GM18505 (cell line): ENCODE results near the gene PAX2.

Source experiments
- ATAC-seq: cut with Tn5 transposase; IDR thresholded peaks from one replicate; pipeline ENCODE4 v1.9.1; 2021; ENCODE audit not compliant: unreplicated experiment
- POLR2A ChIP-seq: IDR thresholded peaks from 4 replicates; pipeline ENCODE4 v1.6.1; 2011; ENCODE audit warnings: borderline replicate concordance; ENCODE audit not compliant: insufficient read depth, insufficient read length; ENCODE audit errors: extremely low read depth

The PAX2 gene

DNA sequence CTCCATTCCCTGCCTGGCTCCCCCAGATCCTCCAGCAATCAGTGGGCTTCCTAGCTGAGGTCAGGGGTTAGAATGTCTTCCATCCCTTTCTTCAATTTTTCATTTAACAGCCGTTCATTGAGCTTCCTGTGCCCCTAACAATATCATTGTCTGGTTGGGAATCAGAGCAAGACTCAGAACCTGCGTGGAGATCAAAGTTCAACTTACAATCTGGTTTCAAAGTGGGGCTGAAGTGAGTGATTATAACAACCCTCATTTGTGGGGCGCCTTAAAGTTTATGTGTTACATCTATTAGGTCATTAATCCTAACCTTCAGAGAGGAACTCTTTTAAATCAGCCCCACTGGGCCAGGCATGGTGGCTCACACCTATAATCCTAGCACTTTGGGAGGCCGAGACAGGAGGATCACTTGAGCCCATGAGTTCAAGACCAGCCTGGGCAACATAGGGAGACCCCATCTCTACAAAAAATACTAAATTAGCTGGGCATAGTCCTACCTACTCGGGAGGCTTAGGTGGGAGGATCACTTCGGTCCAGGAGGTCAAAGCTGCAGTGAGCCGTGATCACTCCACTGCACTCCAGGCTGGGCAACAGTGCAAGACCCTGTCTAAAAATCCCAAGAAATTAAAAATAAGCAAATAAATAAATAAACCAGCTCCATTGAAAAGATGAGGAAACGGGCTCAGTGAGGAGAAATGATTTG is 122.0 kb downstream of the PAX2 start:
- no peak for ATAC-seq
- TF ChIP-seq POLR2A, result no peak

DNA sequence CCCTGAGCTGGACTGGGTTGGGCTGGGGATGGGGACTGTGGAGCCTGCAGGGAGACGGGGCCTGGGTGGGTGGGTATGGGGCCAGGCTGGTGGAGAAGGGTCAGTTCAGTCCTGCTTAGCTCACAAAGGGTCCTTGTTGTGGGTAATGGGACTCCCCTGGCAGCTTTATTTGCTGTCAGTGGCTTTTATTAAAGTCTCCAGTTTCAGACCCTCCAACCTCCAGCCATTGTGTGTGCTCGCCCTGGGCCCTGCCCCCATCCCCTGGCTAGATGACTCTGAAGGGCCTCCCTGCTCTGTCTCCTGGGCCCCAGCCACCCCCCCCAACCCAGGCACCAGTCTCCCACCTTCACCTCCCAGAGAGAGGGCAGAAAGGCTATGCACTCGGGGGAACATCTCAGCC is 123.0 kb downstream of the PAX2 start:
- ATAC-seq, result no peak

DNA sequence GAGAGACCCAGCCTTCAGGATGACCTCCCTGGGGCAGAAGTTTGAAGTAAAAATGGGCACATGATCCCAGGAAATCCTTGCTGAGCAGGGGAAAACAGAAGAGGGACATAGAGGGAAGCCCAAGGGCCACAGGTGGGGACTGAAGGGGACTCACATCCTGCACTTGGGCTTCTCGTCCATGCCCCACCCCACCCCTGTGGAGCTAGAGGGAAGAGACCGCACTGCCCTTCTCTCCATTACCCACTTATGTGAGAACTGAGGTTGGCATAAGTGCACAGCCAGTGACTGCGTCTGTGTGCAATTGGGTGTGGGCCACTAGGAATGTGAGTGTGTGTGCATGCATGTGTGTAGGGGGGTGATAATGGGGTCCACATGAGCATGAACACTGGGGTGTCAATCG is 124.0 kb downstream of the PAX2 start:
- no peak for ATAC-seq
- TF ChIP-seq POLR2A, result no peak

More for the DNA sequence above, 123.0 kb downstream of the PAX2 start:
- no peak for TF ChIP-seq POLR2A

DNA sequence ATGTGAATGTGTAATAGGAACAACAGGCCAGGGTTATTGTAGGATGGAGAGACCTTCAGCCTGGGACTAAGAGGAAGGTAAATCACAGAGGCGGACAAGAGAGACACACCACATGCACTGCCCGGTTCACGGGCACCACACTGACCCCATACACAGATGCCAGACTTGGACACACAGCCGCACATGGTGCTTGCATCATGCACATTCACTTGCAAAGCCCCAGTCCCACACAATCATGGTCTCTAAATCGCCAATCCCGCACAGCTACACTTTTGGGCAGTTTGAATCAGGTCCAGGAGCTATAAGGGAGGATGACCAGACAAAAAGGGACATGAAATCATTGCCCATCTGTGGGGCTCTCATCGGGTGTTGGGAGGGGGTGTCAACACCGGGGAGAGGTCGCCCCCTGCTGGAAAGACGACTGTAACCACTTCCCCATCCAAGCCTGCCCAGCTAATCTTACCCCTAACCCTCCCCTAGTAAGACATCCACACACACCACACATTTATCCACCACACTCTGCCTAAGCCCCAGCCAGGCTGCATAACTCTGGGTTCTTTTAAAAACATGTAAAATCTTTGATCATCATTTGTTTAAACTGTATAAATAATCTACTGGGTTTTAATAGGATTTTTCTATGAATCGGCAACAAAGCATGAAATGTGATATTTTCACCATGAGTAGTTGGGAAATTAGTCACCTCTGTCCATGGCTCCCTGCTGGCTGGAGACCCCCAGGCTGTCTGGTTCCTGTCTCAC is 126.8 kb downstream of the PAX2 start:
- TF ChIP-seq POLR2A, result no peak
- ATAC-seq, result no peak

DNA sequence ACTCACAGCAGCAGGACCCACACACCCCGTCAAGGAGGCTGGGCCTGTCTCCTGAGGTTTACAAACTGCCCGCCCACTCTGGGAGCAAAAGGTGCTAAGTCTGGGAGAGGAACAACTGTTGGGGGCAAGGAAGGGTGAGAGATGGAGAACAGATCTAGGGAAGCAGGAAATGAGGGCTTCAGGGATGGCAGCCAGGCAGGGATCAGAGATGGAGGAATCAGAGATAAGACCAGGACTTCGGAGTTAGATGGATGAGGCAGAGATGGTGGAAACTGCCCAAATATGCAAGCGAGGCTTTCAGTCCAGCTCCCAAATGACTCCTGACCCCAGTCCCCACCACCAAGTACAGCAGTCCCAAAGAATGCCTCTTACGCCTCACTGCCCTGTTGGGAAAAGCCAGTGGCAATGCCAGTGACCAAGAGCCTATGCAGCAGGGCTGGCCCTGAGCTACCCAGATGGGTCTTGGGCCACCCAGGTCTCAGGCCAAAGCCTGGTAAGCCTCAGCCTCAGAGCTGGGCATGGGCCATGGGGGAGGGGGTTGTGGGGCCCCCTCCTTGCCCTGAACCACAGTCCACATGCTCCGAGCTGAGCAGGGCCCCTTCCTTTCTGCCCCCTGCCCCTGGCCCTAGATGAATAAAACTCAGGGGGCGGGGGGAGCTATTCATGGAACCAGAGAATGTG is 127.9 kb downstream of the PAX2 start:
- TF ChIP-seq POLR2A, result no peak
- ATAC-seq, result no peak

DNA sequence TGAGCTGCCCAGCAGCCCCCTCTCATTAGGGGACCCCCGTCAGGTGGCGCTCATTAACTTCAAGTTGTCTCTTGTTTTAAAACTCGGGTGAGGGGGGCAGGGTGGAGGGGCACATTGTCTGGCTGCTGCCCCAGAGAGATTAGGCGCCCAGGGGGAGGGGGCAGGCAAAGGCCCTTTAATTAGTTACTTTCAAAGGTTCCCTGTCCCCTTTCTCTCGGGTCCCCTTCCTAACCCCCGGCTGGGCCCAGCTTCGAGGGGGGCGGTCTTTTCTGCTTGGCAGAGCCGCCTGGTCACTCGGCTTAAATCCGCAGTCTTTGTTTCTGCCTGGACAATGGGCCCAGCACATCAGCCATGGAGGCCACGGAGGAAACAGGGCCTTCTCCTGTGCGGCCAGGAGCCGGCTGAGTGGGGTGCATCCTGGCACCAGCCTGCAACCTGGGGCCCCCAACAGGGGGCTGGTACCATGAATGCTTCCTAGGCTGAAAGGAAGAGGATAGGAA is 128.5 kb downstream of the PAX2 start:
- ATAC-seq, result no peak
- TF ChIP-seq POLR2A, result no peak

DNA sequence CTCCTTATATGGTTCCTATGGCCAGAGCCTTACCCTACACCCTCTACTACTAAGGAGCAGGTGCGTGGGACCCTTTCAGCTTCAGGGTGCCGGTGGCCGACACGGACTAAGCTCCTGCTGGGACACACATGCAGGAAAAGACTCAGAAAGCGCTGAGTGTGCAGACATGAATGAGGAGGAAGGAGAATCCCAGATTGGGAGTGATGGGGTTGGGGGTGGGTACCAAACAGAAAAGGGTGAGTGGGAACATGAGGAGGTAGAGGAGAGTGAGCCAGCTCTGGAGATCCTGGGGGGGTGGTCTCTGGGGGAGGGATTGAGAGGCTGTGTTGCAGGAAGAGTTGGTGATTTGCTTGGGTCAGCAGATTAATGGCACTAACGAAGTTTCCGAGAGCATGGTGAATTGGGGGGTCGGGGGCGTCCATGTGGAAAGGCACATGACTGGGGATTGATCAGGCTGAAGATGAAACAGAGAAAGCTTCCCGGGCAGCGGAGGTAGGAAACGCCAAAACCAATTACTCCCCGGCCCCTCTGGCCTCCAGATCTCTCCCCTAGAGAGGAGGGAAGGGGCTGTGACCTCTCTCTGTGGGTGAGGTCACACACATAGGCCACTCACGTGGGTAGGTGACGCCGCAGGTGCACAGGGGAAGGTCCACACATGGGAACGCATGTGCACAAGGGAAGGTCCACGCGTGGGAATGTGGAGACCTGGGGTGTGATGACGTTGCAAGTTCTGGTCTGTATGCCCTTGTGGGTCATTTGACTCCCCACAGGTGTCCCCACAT is 129.5 kb downstream of the PAX2 start:
- ATAC-seq, result no peak
- no peak for TF ChIP-seq POLR2A

DNA sequence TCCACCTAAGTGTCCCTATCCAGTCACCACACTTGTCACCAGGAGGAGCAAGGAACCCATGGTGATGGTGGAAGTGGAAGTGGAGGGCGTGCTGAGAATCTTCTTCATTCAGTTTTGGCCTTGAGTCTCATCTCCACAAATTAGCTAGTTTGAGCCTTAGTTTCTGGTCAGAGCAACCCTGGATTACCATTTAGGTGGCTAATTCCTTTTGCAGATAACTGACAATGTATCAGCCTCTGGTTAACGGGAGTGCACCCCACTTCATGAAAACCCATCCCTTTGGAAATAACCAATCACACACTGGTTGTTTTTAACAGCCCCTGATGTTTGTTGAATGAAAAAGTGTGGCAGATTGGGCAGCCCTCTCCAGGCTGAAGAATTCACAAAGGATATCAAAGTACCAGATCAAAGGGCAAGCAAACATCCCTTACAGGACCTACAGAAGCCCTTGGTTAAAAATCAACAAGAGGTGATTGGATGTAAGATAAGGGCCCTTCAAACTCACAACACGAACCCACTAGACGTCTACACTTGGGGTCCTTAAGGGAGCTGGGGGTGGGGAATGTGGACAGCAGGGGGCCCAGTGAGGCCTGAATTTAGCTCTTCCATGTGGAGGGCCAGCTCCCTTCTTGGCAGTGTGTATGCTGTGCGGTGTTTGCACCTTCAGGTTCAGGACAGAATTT is 130.2 kb downstream of the PAX2 start:
- no peak for ATAC-seq
- TF ChIP-seq POLR2A, result no peak

DNA sequence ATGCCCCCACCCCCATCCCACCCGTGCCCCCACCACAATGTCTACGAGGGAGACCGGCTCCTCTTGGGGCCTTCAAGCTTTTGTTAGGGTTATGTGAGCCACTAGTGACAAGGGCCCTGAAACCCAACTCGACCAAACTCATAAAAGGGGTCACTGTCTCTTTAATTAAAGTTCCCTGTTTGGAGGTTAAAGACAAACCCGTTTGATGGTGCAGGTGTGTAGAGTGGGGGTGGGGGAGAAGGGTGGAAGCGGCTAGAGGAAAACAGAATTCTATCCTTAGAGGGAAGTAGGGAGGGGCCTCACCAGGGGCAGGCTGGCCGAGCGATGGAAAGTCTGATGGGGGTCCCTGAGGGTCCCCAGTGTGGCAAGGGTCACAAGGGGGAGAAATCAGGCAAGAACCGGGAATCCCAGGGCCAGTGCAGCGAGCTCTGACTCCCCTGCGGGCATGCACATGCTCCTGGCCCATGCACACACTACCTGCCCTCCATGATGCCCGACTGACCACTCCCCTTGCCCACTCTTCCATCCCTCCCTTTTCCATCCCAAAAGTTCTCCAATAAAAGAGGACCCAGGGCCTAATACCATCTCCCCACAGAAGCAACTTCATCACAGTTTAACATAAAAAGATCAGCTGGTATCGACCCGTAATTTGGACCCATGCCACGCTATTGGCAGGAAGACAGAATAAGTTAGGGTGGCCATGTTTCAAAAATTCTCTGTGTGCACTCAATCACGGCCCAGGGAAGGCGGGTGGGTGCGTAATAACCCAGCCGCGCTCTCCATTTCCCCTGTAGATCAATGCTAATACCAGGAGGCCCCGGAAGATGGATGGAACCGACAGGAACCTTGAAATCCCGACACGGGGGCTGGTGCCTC is 131.4 kb downstream of the PAX2 start:
- ATAC-seq, result no peak
- no peak for TF ChIP-seq POLR2A

DNA sequence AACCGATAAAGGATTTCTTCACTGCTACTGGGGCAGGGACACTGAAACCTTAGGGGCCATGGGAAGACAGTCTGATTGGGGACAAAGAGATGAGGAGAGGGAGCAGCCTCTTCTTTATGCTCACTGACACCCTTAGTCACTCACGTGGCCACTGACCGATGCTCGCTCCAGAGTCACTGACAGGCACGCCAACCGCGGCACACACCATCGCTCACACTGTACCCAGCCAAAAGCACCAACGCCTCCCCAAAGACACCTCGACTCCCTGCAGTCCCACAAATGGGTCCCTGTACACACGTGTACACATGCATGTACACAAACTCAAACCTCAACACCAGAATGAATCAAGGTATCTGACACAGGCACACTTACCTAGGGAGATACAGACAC is 132.1 kb downstream of the PAX2 start:
- no peak for TF ChIP-seq POLR2A
- no peak for ATAC-seq

DNA sequence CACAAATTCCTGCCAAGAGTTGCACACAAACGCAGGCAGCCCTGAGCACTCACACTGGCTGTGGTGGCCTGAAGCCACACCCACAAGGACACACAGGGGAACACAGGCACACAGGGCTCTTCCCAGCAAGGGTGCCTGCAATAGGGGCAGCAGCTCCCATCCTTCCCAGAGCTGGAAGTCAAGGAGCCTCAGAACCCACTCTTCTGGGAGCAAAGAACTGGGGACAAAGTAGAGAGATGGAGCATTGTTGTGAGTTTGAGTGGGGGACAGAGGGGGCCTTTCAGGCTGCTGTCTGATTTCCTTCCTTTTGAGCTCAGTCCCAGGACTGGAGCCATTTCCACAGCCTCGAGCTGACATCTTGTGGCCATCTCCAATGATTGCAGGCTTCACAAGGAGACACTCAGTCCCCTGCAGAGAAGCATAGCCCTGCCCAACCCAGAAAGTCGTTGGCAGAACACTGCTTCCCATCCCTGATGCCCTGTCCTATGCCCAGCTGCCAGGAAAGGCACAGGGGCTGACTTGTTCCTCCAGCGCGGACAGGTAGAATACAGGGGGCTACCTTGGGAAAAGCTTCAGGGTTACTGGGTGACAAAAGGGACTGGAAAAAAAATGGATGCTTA is 133.0 kb downstream of the PAX2 start:
- TF ChIP-seq POLR2A, result no peak
- ATAC-seq, result no peak
